ENCODE measurements around the gene ZFP90.

ZFP90 gene

GRCh38 chr16:68599586-68599985, 60.5 kb downstream of the ZFP90 start:
- DNase-seq (ENCODE audit: low spot score) = no peak
- in situ Hi-C loops (cut with MboI; ENCODE audit: low sequenced_read_pairs, unreplicated experiment) = no loop called here

GRCh38 chr16:68605746-68606145, 66.7 kb downstream of the ZFP90 start:
- in situ Hi-C loops (cut with MboI; ENCODE audit: low sequenced_read_pairs, unreplicated experiment) = no loop called here
- TF ChIP-seq CTCF (IDR thresholded peaks at IDR 0.05; ENCODE audit: borderline replicate concordance, control extremely low read depth, extremely low read depth, insufficient read depth, missing control alignments) = no peak
- DNase-seq (ENCODE audit: low spot score) = no peak

More at GRCh38 chr16:68599586-68599985, 60.5 kb downstream of the ZFP90 start:
- TF ChIP-seq CTCF (IDR thresholded peaks at IDR 0.05; ENCODE audit: borderline replicate concordance, control extremely low read depth, extremely low read depth, insufficient read depth, missing control alignments) = no peak

- in situ Hi-C loops (cut with MboI; ENCODE audit: low sequenced_read_pairs, unreplicated experiment) = no loop called here
- DNase-seq (ENCODE audit: low spot score) = no peak
- TF ChIP-seq CTCF (IDR thresholded peaks at IDR 0.05; ENCODE audit: borderline replicate concordance, control extremely low read depth, extremely low read depth, insufficient read depth, missing control alignments) = no peak
Measured at GRCh38 chr16:68607443-68607842, 68.4 kb downstream of the ZFP90 start.

GRCh38 chr16:68608330-68608729, 69.2 kb downstream of the ZFP90 start:
- no peak for DNase-seq (ENCODE audit: low spot score)
- TF ChIP-seq CTCF (IDR thresholded peaks at IDR 0.05; ENCODE audit: borderline replicate concordance, control extremely low read depth, extremely low read depth, insufficient read depth, missing control alignments) = no peak
- in situ Hi-C loops (cut with MboI; ENCODE audit: low sequenced_read_pairs, unreplicated experiment) = no loop called here

- no peak for TF ChIP-seq CTCF (IDR thresholded peaks at IDR 0.05; ENCODE audit: borderline replicate concordance, control extremely low read depth, extremely low read depth, insufficient read depth, missing control alignments)
- in situ Hi-C loops (cut with MboI; ENCODE audit: low sequenced_read_pairs, unreplicated experiment) = no loop called here
- no peak for DNase-seq (ENCODE audit: low spot score)
Measured at GRCh38 chr16:68612996-68613395, 73.9 kb downstream of the ZFP90 start.

GRCh38 chr16:68617734-68618133, 78.6 kb downstream of the ZFP90 start:
- DNase-seq (ENCODE audit: low spot score) = no peak

More at GRCh38 chr16:68617734-68618133, 78.6 kb downstream of the ZFP90 start:
- TF ChIP-seq CTCF (IDR thresholded peaks at IDR 0.05; ENCODE audit: borderline replicate concordance, control extremely low read depth, extremely low read depth, insufficient read depth, missing control alignments) = no peak
- in situ Hi-C loops (cut with MboI; ENCODE audit: low sequenced_read_pairs, unreplicated experiment) = no loop called here

Data from GM13976 (cell line).